Right lobe of liver (tissue), 6 donors: ENCODE measurements around the gene ARHGEF12. TPM values are rescaled to one million over a fixed set of nuclear protein-coding genes. Genes with fewer than 3 reads are reported as not detected.

ENCODE experiments used
- ATAC-seq, 4 donors: fragments of 200-7000 bp; cut with Tn5 transposase; one replicate each; pipeline ENCODE4 v1.9.1; 2020; ENCODE audit warnings: mild to moderate bottlenecking in 4 of 4, moderate library complexity in 4 of 4
- DNase-seq, 3 donors: peaks; one replicate each; pipeline ENCODE4 v3.0.0-alpha.2; 2020
- H3K27ac ChIP-seq, 3 donors: fragments of 200-600 bp; one replicate each; pipeline ENCODE4 v1.8.0; 2022
- H3K27me3 ChIP-seq, 2 donors: fragments of 200-600 bp; one replicate each; pipeline ENCODE4 v1.8.0; 2022
- H3K36me3 ChIP-seq, 4 donors: fragments of 200-600 bp; sonication (generic) in 1 of 4; one replicate each; pipeline versions ENCODE4 v1.5.1 to v1.8.0; 2017 to 2022; ENCODE audit warnings: control low read depth in 1 of 4
- H3K4me1 ChIP-seq, 4 donors: fragments of 200-600 bp; sonication (generic) in 1 of 4; one replicate each; pipeline versions ENCODE4 v1.5.1 to v1.8.0; 2017 to 2022; ENCODE audit warnings: control low read depth in 1 of 4
- H3K4me3 ChIP-seq, 3 donors: fragments of 200-600 bp; one replicate each; pipeline ENCODE4 v1.8.0; 2022
- H3K9me3 ChIP-seq, 4 donors: fragments of 200-600 bp; sonication (generic) in 1 of 4; one replicate each; pipeline versions ENCODE4 v1.5.1 to v1.8.0; 2017 to 2022; ENCODE audit warnings: control low read depth in 1 of 4
- POLR2A ChIP-seq: fragments of 450-650 bp; IDR thresholded peaks from one replicate; pipeline ENCODE4 v1.6.1; 2017; ENCODE audit warnings: antibody characterized with exemption, mild to moderate bottlenecking
- WGBS: methylation state at CpG from one replicate; pipeline ENCODE4 v1.1.6; 2018; ENCODE audit warnings: low coverage, low lambda C conversion rate; ENCODE audit not compliant: insufficient coverage; ENCODE audit errors: missing lambda C conversion rate; 5-methylcytosine and 5-hydroxymethylcytosine counted together
- intact Hi-C, 2 donors: fragments of 100-400 bp; cut with DNase I; formaldehyde crosslinking; loops; one replicate each; pipeline versions ENCODE4 v1.11.2 to v1.14.1; 2022
- total RNA-seq, 6 experiments: library from RNA; depleted of rRNA in 2 of 6; stranded (reverse); fragments of >200 nt in 2 of 6; fragmentation: NEBNext Ultra II Directional in 3 of 6; extraction: Animal tissue kit (Norgen Biotek cat#: 25700) in 3 of 6; gene quantifications; one replicate each; pipeline versions ENCODE4 v1.1.0 to v1.2.4, GENCODE V29; 2016 to 2023
- TF ChIP-seq, protein P1 (sequence below), 4 donors: fragments of 200-600 bp in 3 of 4; fragments of 450-650 bp in 1 of 4; IDR thresholded peaks; one replicate each; pipeline versions ENCODE4 v1.5.1 to v1.8.0; 2016 to 2022; ENCODE audit warnings: antibody characterized with exemption in 4 of 4, mild to moderate bottlenecking in 2 of 4
- donor health status: DM: no; HTN: yes; CAD: no.
- donor health status: DM: no; HTN: no; CAD: no.
- donor health status: DM: no; HTN: no; CAD: no.
- donor health status: DM: no; HTN: yes; CAD: no.
- donor health status: DM: no; HTN: yes; CAD: no.

ARHGEF12 gene
- total RNA-seq, 6 experiments from 2014 or later, result 75.1 to 113 (median 94.0) TPM

DNA sequence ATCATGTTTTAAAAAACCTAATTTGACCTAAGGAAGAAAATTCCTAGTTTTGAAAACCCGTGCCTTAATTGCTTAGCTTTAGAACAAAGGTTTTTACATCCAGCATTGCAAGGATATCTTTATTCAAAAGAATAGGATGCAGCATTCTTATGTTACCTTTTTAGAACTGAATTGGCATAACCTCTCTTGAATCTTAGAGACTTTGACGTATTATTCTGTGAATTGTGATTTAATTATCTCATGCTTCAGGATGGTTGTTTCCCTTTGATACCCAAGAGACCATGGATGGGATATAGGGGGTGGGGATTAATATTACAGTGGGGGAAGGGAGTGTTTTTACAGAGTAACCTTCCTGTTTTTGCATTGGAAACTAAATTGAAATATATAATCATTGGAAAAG, 49.4 kb downstream of the ARHGEF12 start:
- H3K4me3 ChIP-seq, result no peak overlapping the region
- 55% methylated on average over 2 of the region's 2 CpGs for WGBS
- H3K9me3 ChIP-seq, result no peaks in the 10 kb centered on the region
- ATAC-seq (no peak), DNase-seq (no peak)
- TF ChIP-seq POLR2A, result no peak
- no peak overlapping the region for H3K27ac ChIP-seq
- no peaks in the 10 kb centered on the region for H3K36me3 ChIP-seq
- peaks cover 0 to 21% (median 6%) of the 10 kb centered on the region in 4 donors for H3K4me1 ChIP-seq
- H3K27me3 ChIP-seq, result no peaks in the 10 kb centered on the region
- intact Hi-C loops, result no loop called here

- TF ChIP-seq, protein P1, sequence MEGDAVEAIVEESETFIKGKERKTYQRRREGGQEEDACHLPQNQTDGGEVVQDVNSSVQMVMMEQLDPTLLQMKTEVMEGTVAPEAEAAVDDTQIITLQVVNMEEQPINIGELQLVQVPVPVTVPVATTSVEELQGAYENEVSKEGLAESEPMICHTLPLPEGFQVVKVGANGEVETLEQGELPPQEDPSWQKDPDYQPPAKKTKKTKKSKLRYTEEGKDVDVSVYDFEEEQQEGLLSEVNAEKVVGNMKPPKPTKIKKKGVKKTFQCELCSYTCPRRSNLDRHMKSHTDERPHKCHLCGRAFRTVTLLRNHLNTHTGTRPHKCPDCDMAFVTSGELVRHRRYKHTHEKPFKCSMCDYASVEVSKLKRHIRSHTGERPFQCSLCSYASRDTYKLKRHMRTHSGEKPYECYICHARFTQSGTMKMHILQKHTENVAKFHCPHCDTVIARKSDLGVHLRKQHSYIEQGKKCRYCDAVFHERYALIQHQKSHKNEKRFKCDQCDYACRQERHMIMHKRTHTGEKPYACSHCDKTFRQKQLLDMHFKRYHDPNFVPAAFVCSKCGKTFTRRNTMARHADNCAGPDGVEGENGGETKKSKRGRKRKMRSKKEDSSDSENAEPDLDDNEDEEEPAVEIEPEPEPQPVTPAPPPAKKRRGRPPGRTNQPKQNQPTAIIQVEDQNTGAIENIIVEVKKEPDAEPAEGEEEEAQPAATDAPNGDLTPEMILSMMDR (IDR thresholded peaks at IDR 0.05), result no peak
- TF ChIP-seq POLR2A, result no peak
- Histone ChIP-seq H3K36me3 (no peaks in the 10 kb centered on the region), H3K27me3 (no peaks in the 10 kb centered on the region), H3K4me3 (no peak overlapping the region), H3K9me3 (no peaks in the 10 kb centered on the region), H3K4me1 (peaks cover 0 to 22% (median 10%) of the 10 kb centered on the region in 4 donors), H3K27ac (no peak overlapping the region)
- DNase-seq (no peak), ATAC-seq (no peak)
- 92% methylated on average over 1 of the region's 1 CpG for WGBS
- intact Hi-C loops, result no loop called here
Measured at GRCh38 chr11:120386318-120386717, 50.1 kb downstream of the ARHGEF12 start.

- H3K4me1 ChIP-seq, result peaks cover 0 to 25% (median 11%) of the 10 kb centered on the region in 4 donors
- WGBS, result 50% methylated on average over 2 of the region's 2 CpGs
- TF ChIP-seq POLR2A, result no peak
- TF ChIP-seq, protein P1 (IDR thresholded peaks at IDR 0.05), result no peak
Measured at GRCh38 chr11:120386774-120387371, 50.7 kb downstream of the ARHGEF12 start.

DNA sequence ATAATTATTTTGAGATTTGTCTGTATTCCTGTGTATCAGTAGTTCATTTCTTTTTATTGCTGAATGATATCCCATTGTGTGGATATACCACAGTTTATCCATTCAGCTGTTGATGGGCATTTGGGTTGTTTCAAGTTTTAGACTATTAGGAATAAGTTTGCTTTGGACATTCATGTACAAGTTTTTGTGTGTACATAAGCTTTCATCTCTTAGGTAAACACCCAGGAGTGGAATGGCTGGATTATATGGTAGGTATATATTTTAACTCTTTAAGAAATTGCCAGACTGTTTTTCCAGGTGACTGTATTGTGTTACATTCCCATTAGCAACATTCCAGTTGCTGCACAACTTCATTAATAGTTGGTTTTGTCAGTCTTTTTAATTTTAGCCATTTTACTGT, 52.0 kb downstream of the ARHGEF12 start:
- no peaks in the 10 kb centered on the region for H3K36me3 ChIP-seq
- no peak for DNase-seq
- no peak overlapping the region for H3K4me3 ChIP-seq
- no peak overlapping the region for H3K27ac ChIP-seq
- no peaks in the 10 kb centered on the region for H3K27me3 ChIP-seq
- H3K9me3 ChIP-seq, result no peaks in the 10 kb centered on the region
- H3K4me1 ChIP-seq, result peaks cover 0 to 34% (median 11%) of the 10 kb centered on the region in 4 donors
- ATAC-seq, result no peak
- intact Hi-C loops, result no loop called here
- TF ChIP-seq, protein P1 (IDR thresholded peaks at IDR 0.05), result no peak
- no peak for TF ChIP-seq POLR2A

More at GRCh38 chr11:120386774-120387371, 50.7 kb downstream of the ARHGEF12 start:
- no peak overlapping the region for H3K4me3 ChIP-seq
- no peak for ATAC-seq
- H3K9me3 ChIP-seq, result no peaks in the 10 kb centered on the region
- no peaks in the 10 kb centered on the region for H3K27me3 ChIP-seq
- no peak for DNase-seq
- no peak overlapping the region for H3K27ac ChIP-seq
- intact Hi-C loops, result no loop called here
- no peaks in the 10 kb centered on the region for H3K36me3 ChIP-seq

- peaks cover 0 to 34% (median 11%) of the 10 kb centered on the region in 4 donors for H3K4me1 ChIP-seq
- H3K27me3 ChIP-seq, result no peaks in the 10 kb centered on the region
- H3K36me3 ChIP-seq, result no peaks in the 10 kb centered on the region
- no peaks in the 10 kb centered on the region for H3K9me3 ChIP-seq
- TF ChIP-seq, protein P1 (IDR thresholded peaks at IDR 0.05), result no peak
- no peak for TF ChIP-seq POLR2A
- no peak overlapping the region for H3K27ac ChIP-seq
- DNase-seq, result no peak
- intact Hi-C loops, result no loop called here
- 66% methylated on average over 5 of the region's 5 CpGs for WGBS
- no peak overlapping the region for H3K4me3 ChIP-seq
- peak in 1 of 4 donors; percentile 9 for ATAC-seq
Measured at GRCh38 chr11:120389693-120390584, 53.7 kb downstream of the ARHGEF12 start.
